Neural cell (in vitro differentiated cells): ENCODE results near the gene ESYT2.

Source experiments
- CTCF ChIP-seq: fragments of 450-650 bp; IDR thresholded peaks from 2 replicates; pipeline ENCODE4 v1.5.1; 2014; ENCODE audit warnings: antibody characterized with exemption, mild to moderate bottlenecking, moderate library complexity; ENCODE audit not compliant: poor library complexity, severe bottlenecking
- POLR2AphosphoS5 ChIP-seq: IDR thresholded peaks from 2 replicates; pipeline ENCODE4 v1.6.1; 2012

- no peak for TF ChIP-seq POLR2AphosphoS5
- TF ChIP-seq CTCF = no peak
Measured at GRCh38 chr7:158815083-158815799, 14.1 kb downstream of the ESYT2 start.
